ENCODE data around the gene GATAD2B. TPM values are rescaled to one million over a fixed set of nuclear protein-coding genes. Genes with fewer than 3 reads are reported as not detected.
A peak's percentile ranks its signal among the peaks of the same experiment; 100 is the strongest.
"Not testable (repeated sequence)": the region's sequence is repeated elsewhere in the genome, so short reads cannot be mapped to it uniquely, and the experiment has no call there.

GATAD2B gene
- total RNA-seq, 1 donor from 2014 or later, result 70.2 TPM

GRCh38 chr1:153921080-153921802 lies 1.5 kb downstream of the GATAD2B start:
- Mint-ChIP-seq H3K36me3 (ENCODE audit: low read depth) (peaks cover 26% of the 10 kb centered on the region), H3K9me3 (no peaks in the 10 kb centered on the region), H3K27me3 (ENCODE audit: low read depth) (no peaks in the 10 kb centered on the region), H3K4me1 (ENCODE audit: low read depth) (peaks cover 35% of the 10 kb centered on the region), H3K4me3 (ENCODE audit: low read depth) (peak overlapping the region; percentile 91), H3K27ac (peak overlapping the region; percentile 93)
- DNase-seq (ENCODE audit: low spot score), result no peak
- intact Hi-C loops (cut with micrococcal nuclease), result loop anchor here (5.0 kb wide), 4 partner anchors 34 to 129 kb away; no protein-coding TSS in a partner anchor

DNA sequence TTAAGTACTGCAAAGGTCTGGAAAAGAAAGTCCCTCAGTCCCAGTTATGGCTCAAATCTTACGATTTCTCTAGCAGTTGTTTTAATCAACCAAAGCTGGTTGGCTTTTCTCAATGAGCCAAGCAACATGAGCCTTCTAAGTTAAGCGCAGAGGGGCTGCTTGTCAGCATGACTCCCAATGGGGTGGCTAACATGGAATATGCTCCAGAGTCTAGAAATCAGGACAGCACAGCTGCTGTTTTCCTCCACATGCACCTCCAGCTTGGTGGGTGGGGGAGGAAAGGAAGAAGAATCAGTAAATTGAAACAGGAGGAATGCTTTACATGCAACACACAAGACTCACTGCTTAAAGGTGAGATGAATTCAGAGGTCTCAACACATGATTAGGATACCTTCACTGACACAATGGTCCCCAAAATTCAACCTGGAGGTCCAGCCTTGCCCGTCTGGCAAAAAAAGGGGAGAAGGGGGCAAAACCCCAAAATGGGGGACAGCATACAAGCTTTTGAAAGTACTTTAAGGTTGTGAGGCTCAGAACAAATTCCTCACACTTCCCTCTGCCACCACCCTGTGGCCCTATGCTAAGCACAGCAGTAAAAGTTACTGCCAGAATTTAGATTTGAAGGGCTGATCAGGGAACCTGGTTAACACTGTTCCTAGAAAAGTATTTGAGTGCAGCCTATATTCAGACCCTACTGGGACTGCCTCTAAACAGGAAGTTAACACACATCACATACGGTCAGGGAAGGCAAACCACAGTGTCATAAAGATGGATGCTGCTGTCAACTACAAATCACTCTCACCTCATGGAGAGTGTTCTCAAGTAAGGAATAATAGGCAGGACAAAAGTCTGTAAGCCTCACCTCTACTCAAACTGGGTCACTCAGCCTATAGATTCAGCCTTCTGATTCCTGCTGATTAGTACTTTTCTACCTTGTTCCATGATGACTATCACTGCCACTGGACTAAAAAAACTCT lies 2.6 kb downstream of the GATAD2B start:
- peaks cover 33% of the 10 kb centered on the region for H3K36me3 Mint-ChIP-seq (ENCODE audit: low read depth)
- intact Hi-C loops (cut with micrococcal nuclease), result loop anchor here (5.0 kb wide), 4 partner anchors 33 to 128 kb away; no protein-coding TSS in a partner anchor

GRCh38 chr1:153916297-153916696 lies 6.5 kb downstream of the GATAD2B start:
- no peak overlapping the region for H3K27ac Mint-ChIP-seq
- H3K4me1 Mint-ChIP-seq (ENCODE audit: low read depth), result peaks cover 36% of the 10 kb centered on the region

More for the DNA sequence above, 2.6 kb downstream of the GATAD2B start:
- no peaks in the 10 kb centered on the region for H3K9me3 Mint-ChIP-seq
- DNase-seq (ENCODE audit: low spot score), result peak; percentile 23
- peak overlapping the region; percentile 42 for H3K27ac Mint-ChIP-seq
- H3K27me3 Mint-ChIP-seq (ENCODE audit: low read depth), result no peaks in the 10 kb centered on the region
- H3K4me1 Mint-ChIP-seq (ENCODE audit: low read depth), result peaks cover 38% of the 10 kb centered on the region
- H3K4me3 Mint-ChIP-seq (ENCODE audit: low read depth), result peak overlapping the region; percentile 91

GRCh38 chr1:153912349-153912748 lies 10.4 kb downstream of the GATAD2B start:
- Mint-ChIP-seq H3K4me1 (ENCODE audit: low read depth) (peaks cover 11% of the 10 kb centered on the region), H3K4me3 (ENCODE audit: low read depth) (no peak overlapping the region), H3K27ac (no peak overlapping the region), H3K36me3 (ENCODE audit: low read depth) (peaks cover 31% of the 10 kb centered on the region), H3K9me3 (peaks cover 3% of the 10 kb centered on the region), H3K27me3 (ENCODE audit: low read depth) (no peaks in the 10 kb centered on the region)
- DNase-seq (ENCODE audit: low spot score), result no peak
- intact Hi-C loops (cut with micrococcal nuclease), result no loop called here

More at GRCh38 chr1:153916297-153916696, 6.5 kb downstream of the GATAD2B start:
- Mint-ChIP-seq H3K27me3 (ENCODE audit: low read depth) (no peaks in the 10 kb centered on the region), H3K36me3 (ENCODE audit: low read depth) (peaks cover 34% of the 10 kb centered on the region), H3K9me3 (peaks cover 3% of the 10 kb centered on the region), H3K4me3 (ENCODE audit: low read depth) (no peak overlapping the region)
- intact Hi-C loops (cut with micrococcal nuclease), result no loop called here
- no peak for DNase-seq (ENCODE audit: low spot score)

DNA sequence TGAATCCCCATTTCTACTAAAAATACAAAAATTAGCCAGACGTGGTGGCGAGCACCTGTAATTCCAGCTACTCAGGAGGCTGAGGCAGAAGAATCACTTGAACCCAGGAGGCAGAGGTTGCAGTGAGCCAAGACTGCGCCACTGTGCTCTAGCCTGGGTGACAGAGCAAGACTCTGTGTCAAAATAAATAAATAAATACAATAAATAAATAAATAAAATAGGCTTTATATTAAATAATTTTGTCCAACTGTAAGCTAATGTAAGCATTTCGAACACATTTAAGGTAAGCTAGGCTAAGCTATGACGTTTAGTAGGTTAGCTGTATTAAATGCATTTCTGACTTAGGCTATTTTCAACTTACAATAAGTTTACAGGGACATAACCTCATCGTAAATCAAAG lies 12.2 kb downstream of the GATAD2B start:
- H3K36me3 Mint-ChIP-seq (ENCODE audit: low read depth), result peaks cover 36% of the 10 kb centered on the region

GRCh38 chr1:153908071-153908470 lies 14.7 kb downstream of the GATAD2B start:
- intact Hi-C loops (cut with micrococcal nuclease), result no loop called here
- H3K36me3 Mint-ChIP-seq (ENCODE audit: low read depth), result peaks cover 36% of the 10 kb centered on the region
- peaks cover 3% of the 10 kb centered on the region for H3K9me3 Mint-ChIP-seq
- H3K4me3 Mint-ChIP-seq (ENCODE audit: low read depth), result no peak overlapping the region
- DNase-seq (ENCODE audit: low spot score), result no peak
- no peak overlapping the region for H3K27ac Mint-ChIP-seq
- H3K4me1 Mint-ChIP-seq (ENCODE audit: low read depth), result peaks cover 20% of the 10 kb centered on the region
- no peaks in the 10 kb centered on the region for H3K27me3 Mint-ChIP-seq (ENCODE audit: low read depth)

More for the DNA sequence above, 12.2 kb downstream of the GATAD2B start:
- H3K27ac Mint-ChIP-seq; H3K4me3 Mint-ChIP-seq (ENCODE audit: low read depth); H3K27me3 Mint-ChIP-seq (ENCODE audit: low read depth); DNase-seq (ENCODE audit: low spot score); H3K9me3 Mint-ChIP-seq; intact Hi-C loops (cut with micrococcal nuclease): not testable (repeated sequence)
- H3K4me1 Mint-ChIP-seq (ENCODE audit: low read depth), result peaks cover 19% of the 10 kb centered on the region

GRCh38 chr1:153907134-153907533 lies 15.6 kb downstream of the GATAD2B start:
- H3K27ac Mint-ChIP-seq, result no peak overlapping the region
- H3K27me3 Mint-ChIP-seq (ENCODE audit: low read depth), result no peaks in the 10 kb centered on the region
- intact Hi-C loops (cut with micrococcal nuclease), result no loop called here
- peaks cover 20% of the 10 kb centered on the region for H3K4me1 Mint-ChIP-seq (ENCODE audit: low read depth)
- H3K9me3 Mint-ChIP-seq, result peaks cover 3% of the 10 kb centered on the region
- no peak for DNase-seq (ENCODE audit: low spot score)
- no peak overlapping the region for H3K4me3 Mint-ChIP-seq (ENCODE audit: low read depth)
- peaks cover 36% of the 10 kb centered on the region for H3K36me3 Mint-ChIP-seq (ENCODE audit: low read depth)

DNA sequence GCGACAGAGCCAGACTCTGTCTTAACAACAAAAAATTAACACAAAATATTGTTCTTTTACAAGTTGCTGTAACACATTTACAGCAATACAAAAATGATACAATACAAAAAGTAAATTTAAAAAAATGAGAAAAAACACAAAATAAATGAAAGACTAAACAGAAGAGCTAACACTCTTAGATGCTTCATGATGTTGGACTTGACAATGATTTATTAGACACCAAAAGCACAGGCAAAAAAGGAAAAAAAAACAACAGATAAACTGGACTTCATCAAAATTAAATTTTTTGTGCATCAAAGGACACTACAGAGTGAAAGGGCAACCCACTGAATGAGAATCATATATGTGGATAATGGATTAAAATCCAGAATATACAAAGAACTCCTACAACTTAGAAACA lies 16.4 kb downstream of the GATAD2B start:
- Mint-ChIP-seq H3K36me3 (ENCODE audit: low read depth) (peaks cover 32% of the 10 kb centered on the region), H3K27ac (no peak overlapping the region)
- intact Hi-C loops (cut with micrococcal nuclease), result no loop called here

GRCh38 chr1:153905908-153906307 lies 16.9 kb downstream of the GATAD2B start:
- H3K9me3 Mint-ChIP-seq; DNase-seq (ENCODE audit: low spot score); H3K4me3 Mint-ChIP-seq (ENCODE audit: low read depth); intact Hi-C loops (cut with micrococcal nuclease); H3K27ac Mint-ChIP-seq; H3K27me3 Mint-ChIP-seq (ENCODE audit: low read depth): not testable (repeated sequence)
- peaks cover 29% of the 10 kb centered on the region for H3K36me3 Mint-ChIP-seq (ENCODE audit: low read depth)
- peaks cover 14% of the 10 kb centered on the region for H3K4me1 Mint-ChIP-seq (ENCODE audit: low read depth)

More for the DNA sequence above, 16.4 kb downstream of the GATAD2B start:
- Mint-ChIP-seq H3K4me1 (ENCODE audit: low read depth) (peaks cover 16% of the 10 kb centered on the region), H3K27me3 (ENCODE audit: low read depth) (no peaks in the 10 kb centered on the region), H3K9me3 (no peaks in the 10 kb centered on the region), H3K4me3 (ENCODE audit: low read depth) (no peak overlapping the region)
- no peak for DNase-seq (ENCODE audit: low spot score)

DNA sequence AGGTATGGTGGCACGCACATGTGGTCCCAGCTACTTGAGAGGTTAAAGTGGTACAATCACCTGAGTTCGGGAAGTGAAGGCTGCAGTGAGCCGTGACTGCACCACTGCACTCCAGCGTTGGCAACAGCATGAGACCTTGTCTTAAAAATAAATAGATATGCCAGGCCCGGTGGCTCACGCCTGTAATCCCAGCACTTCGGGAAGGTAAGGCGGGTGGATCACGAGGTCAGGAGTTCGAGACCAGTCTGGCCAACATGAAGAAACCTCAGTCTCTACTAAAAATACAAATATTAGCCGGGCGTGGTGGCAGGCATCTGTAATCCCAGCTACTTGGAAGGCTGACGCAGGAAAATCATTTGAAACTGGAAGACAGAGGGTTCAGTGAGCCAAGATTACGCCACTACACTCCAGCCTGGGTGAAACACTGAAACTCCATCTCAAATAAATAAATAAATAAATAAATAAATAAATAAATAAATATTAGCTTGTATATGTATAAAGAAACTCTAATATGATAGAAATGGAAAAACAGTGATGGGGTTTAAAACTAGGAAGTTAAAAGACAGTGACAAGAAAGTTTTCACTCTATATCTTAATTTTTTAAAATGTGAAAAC lies 18.8 kb downstream of the GATAD2B start:
- Mint-ChIP-seq H3K27ac (no peak overlapping the region), H3K36me3 (ENCODE audit: low read depth) (peaks cover 33% of the 10 kb centered on the region), H3K9me3 (no peaks in the 10 kb centered on the region), H3K4me3 (ENCODE audit: low read depth) (no peak overlapping the region), H3K27me3 (ENCODE audit: low read depth) (no peaks in the 10 kb centered on the region), H3K4me1 (ENCODE audit: low read depth) (peaks cover 15% of the 10 kb centered on the region)
- no peak for DNase-seq (ENCODE audit: low spot score)
- intact Hi-C loops (cut with micrococcal nuclease), result no loop called here

DNA sequence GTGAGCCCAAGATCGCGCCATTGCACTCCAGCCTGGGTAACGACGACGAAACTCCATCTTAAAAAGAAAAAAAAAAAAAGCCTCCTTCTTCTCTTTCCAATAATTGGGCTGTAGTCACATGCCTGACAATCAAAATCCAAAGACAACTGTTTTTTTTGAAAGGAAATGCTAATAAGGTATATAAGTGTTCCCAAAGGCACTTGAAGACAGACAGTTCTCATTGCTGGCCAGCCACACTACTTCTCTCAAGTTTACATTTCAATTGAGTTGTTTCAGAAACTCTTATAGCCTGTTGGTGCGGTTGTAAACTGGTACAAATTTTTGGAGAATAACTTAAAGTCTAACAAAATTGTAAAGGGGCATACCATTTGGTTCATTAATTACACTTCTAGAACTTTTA lies 23.3 kb downstream of the GATAD2B start:
- no peak for DNase-seq (ENCODE audit: low spot score)
- intact Hi-C loops (cut with micrococcal nuclease), result no loop called here
- Mint-ChIP-seq H3K27ac (no peak overlapping the region), H3K36me3 (ENCODE audit: low read depth) (peaks cover 26% of the 10 kb centered on the region), H3K4me3 (ENCODE audit: low read depth) (no peak overlapping the region), H3K9me3 (no peaks in the 10 kb centered on the region), H3K4me1 (ENCODE audit: low read depth) (peaks cover 4% of the 10 kb centered on the region), H3K27me3 (ENCODE audit: low read depth) (no peaks in the 10 kb centered on the region)

DNA sequence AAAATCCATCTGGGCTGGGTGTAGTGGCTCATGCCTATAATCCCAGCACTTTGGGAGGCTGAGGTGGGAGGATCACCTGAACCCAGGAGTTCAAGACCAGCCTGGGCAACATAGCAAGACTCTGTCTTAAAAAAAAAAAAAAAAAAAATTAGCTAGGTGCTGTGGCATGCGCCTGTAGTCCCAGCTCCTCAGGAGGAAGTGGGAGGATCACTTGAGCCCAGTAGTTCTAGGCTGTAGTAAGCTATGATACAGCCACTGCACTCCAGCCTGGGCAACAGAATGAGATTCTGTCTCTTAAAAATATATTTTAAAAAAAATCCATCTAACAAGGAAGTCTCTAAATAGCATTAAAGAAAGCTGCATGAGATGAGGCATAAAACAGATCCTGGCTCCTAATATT lies 26.9 kb downstream of the GATAD2B start:
- H3K27ac Mint-ChIP-seq; intact Hi-C loops (cut with micrococcal nuclease); H3K4me3 Mint-ChIP-seq (ENCODE audit: low read depth); H3K27me3 Mint-ChIP-seq (ENCODE audit: low read depth); DNase-seq (ENCODE audit: low spot score); H3K4me1 Mint-ChIP-seq (ENCODE audit: low read depth); H3K9me3 Mint-ChIP-seq: not testable (repeated sequence)
- peaks cover 40% of the 10 kb centered on the region for H3K36me3 Mint-ChIP-seq (ENCODE audit: low read depth)
